GM19193 (cell line): ENCODE data around the gene PTGDR2.

ENCODE experiments used
- POLR2A ChIP-seq: IDR thresholded peaks from 4 replicates; pipeline ENCODE4 v1.6.1; 2011; ENCODE audit not compliant: insufficient read depth, insufficient read length; ENCODE audit errors: extremely low read depth

The PTGDR2 gene

DNA sequence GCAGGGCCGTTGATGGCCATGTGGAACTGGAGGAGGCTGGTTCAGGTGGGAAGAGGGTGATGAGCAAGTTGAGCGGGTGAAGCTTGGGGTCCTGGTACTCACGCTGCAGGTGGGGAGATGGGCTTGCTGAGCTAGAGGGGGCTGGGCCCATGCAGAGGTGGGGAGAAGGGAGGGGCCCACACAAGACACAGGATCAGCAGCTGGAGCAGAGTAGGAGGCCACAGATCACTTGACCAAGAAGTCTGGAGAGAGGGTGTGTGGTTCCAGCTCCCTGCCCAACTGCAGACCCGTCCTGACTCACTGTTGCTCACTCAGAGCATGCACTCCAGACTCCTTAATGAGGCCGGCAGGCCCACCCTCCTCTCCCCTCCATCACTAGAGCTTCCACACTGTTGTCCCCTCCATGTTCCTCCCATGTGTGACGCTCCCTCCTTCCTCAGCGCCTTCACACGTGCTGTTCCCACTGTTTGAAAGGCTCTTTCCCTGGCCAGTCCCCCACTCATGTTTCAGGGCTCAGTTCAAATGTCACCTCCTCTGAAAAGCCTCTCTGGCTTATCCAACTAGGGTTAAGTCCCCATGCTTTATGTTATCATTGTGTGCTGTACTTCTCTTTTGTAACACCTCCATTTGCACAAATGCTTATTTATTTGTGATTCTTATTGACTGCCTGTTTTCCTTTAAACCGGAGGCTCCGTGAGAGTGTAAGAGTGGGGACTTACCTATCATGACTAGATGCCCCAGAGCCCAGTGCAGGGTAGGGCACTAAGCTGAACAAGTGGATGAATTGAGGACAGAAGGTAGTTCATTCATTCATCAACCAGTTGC is 11.5 kb downstream of the PTGDR2 start:
- no peak for TF ChIP-seq POLR2A

GRCh38 chr11:60842668-60843600 is 12.8 kb downstream of the PTGDR2 start:
- no peak for TF ChIP-seq POLR2A

- peak; percentile 57 for TF ChIP-seq POLR2A
Observed at GRCh38 chr11:60841797-60842667, 13.7 kb downstream of the PTGDR2 start, which contains the start of gene CCDC86. CCDC86 (plus strand) TSS chr11:60842113; CDS start chr11:60842125, 12 bp downstream.

DNA sequence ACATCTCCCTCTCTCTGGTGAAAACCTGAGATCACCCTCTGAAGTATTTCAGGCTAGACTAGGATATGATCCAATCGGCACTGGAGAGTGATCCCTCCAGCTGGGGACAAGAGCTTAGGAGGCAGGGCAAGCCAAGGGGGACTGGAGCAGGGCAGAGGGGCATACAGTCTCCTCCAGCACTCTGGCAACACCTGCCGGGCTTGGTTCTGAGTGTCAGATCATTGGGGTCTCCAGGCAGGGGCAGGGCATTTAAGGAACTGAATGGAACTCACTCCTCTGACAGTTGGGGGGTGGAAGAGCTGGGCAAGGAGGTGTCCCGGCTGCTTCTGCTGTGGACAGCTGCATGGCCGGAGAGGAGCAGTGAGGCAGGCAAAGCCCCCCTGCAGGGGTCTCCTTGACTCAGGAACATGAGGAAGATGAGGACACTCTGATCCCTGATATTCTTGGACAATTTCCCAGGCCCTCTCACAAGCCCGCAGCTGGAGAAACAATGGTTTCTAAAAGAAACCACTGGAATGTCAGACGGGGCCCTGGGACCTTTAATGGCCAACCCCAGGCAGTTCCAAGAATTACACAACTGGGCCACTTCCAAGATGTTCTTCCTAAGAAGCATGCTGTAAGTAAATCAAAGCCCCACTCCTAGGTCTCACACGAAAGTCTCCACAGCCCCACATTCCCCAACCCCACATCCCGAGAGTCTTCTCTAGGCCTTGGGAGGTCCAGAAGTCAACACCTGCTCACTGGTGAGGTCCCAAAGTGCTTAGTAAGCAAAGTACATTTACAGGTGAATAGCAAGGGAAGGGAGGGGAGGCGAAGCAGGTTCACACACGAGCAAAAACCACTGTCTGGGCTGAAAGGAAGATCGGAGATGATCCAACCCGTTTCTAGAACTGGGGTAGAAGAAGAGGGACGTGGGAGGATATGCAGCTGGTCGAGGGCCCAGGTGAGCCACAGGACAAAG is 15.0 kb downstream of the PTGDR2 start:
- TF ChIP-seq POLR2A: no peak

GRCh38 chr11:60838132-60838531 is 17.6 kb downstream of the PTGDR2 start:
- no peak for TF ChIP-seq POLR2A

- no peak for TF ChIP-seq POLR2A
Observed at GRCh38 chr11:60836866-60837515, 18.8 kb downstream of the PTGDR2 start.

- no peak for TF ChIP-seq POLR2A
Observed at GRCh38 chr11:60835534-60835846, 20.3 kb downstream of the PTGDR2 start.

GRCh38 chr11:60834742-60835533 is 20.8 kb downstream of the PTGDR2 start:
- TF ChIP-seq POLR2A: no peak

DNA sequence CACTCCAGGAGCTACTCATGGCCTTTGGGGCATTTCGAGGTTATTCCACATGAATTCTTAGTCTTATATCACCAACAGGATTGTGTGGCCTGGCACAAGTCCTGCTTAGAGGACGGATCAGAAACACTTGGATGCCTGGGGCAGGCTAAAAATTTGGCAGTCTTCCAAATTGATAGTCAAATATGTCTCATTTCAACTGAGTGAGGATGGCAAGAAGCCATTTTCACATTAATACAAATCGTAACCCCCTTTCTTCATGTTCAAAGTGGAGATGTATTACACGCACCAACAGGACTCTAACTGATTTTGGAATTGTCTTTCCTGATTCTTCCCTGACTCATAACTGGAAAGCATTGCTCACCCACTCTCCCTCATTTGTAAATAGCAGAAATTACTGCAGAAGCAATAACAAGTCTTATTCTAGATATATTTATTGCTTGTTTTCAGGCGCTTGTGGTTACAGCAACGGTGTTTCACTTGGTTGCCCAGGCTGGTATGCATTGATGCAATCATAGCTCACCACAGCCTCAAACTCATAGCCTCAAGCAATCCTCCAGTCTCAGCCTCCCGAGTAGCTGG is 24.2 kb downstream of the PTGDR2 start:
- TF ChIP-seq POLR2A: no peak

- no peak for TF ChIP-seq POLR2A
Observed at GRCh38 chr11:60831143-60831500, 24.6 kb downstream of the PTGDR2 start.

DNA sequence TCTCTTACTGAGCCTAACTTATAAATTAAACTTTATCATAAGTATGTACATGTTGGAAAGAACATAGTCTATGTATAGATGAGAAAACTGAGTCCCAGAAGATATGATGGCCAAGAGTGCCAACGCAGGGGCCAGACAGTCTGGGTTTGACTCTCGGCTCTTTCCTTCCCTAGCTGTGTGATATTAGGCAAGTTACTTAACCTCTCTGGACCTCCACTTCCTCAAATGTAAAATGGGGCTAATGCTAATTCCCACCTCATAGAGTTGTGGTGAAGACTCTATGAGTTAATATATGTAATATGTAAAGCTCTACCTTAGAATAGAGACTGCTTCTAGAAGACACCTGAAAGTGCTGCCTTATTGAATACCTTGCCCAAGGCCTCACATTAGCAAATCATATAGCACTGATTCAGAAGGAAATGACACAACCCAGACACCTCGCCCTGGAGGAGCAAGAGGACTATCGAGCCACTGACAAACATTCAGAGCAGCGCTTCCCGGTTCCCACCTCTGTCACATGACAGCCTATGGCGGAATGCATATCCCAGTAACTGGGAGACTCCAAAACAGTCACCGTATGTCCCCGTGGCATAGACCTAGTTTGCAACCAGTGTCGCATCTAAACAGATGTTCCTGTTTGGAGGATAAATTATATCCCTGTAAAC is 25.1 kb downstream of the PTGDR2 start:
- TF ChIP-seq POLR2A: no peak

- no peak for TF ChIP-seq POLR2A
Observed at GRCh38 chr11:60825790-60826189, 30.0 kb downstream of the PTGDR2 start.
